Daoy (cell line): Measurements from ENCODE around the gene ABCA4. TPM values are rescaled to one million over a fixed set of nuclear protein-coding genes. Genes with fewer than 3 reads are reported as not detected.

Source experiments
- total RNA-seq: library from RNA; depleted of rRNA; stranded (reverse); fragments of >200 nt; shearing (Covaris generic); gene quantifications from 2 replicates; pipeline ENCODE4 v1.2.3, GENCODE V29; 2014; rRNA removed

The ABCA4 gene
- total RNA-seq, 1 experiment from 2014 or later: 0.80 TPM

Other genes with a start within 250 kb of the ABCA4 start
- 99.9 and 123 TPM in 2 replicates for gene DNTTIP2, start 241.9 kb downstream of the ABCA4 start, total RNA-seq
- gene GCLM, start 211.7 kb downstream of the ABCA4 start, total RNA-seq: 53.4 and 59.0 TPM in 2 replicates
- 54.6 and 54.9 TPM in 2 replicates for gene ARHGAP29, start 116.4 kb upstream of the ABCA4 start, total RNA-seq